Ascending aorta (tissue), 2 donors: Measurements from ENCODE around the gene LTB. TPM values are rescaled to one million over a fixed set of nuclear protein-coding genes. Genes with fewer than 3 reads are reported as not detected.
A peak's percentile ranks its signal among the peaks of the same experiment; 100 is the strongest.

ENCODE experiments used
- DNase-seq, 2 donors: peaks; one replicate each; pipeline ENCODE4 v3.0.0-alpha.2; 2019; ENCODE audit warnings: low spot score in 2 of 2
- H3K27ac ChIP-seq, 2 donors: fragments of 200-600 bp; sonication (generic); one replicate each; pipeline ENCODE4 v1.5.1; 2016 to 2017; ENCODE audit warnings: mild to moderate bottlenecking in 1 of 2
- H3K27me3 ChIP-seq: fragments of 200-600 bp; sonication (generic); one replicate; pipeline ENCODE4 v1.5.1; 2017
- H3K36me3 ChIP-seq, 2 donors: fragments of 200-600 bp; sonication (generic); one replicate each; pipeline ENCODE4 v1.5.1; 2016
- H3K4me1 ChIP-seq, 2 donors: fragments of 200-600 bp; sonication (generic); one replicate each; pipeline ENCODE4 v1.5.1; 2016 to 2017; ENCODE audit warnings: mild to moderate bottlenecking in 1 of 2
- H3K4me3 ChIP-seq, 2 donors: fragments of 200-600 bp; sonication (generic); one replicate each; pipeline ENCODE4 v1.5.1; 2016 to 2017; ENCODE audit warnings: mild to moderate bottlenecking in 1 of 2
- H3K9me3 ChIP-seq, 2 donors: fragments of 200-600 bp; sonication (generic); one replicate each; pipeline ENCODE4 v1.5.1; 2016
- intact Hi-C: fragments of 100-400 bp; cut with DNase I; formaldehyde crosslinking; loops from one replicate; pipeline ENCODE4 v1.15.1; 2023
- total RNA-seq: library from RNA; depleted of rRNA; stranded (reverse); fragments of >200 nt; gene quantifications from one replicate; pipeline ENCODE4 v1.1.0, GENCODE V29; 2016
- TF ChIP-seq, protein P1 (sequence below), 3 experiments: fragments of 200-600 bp in 2 of 3; fragments of 450-650 bp in 1 of 3; sonication (generic) in 2 of 3; IDR thresholded peaks; one replicate each; pipeline ENCODE4 v1.5.1; 2016 to 2019; ENCODE audit warnings: antibody characterized with exemption in 3 of 3, mild to moderate bottlenecking in 1 of 3, moderate library complexity in 1 of 3

The LTB gene
- total RNA-seq, 1 donor from 2014 or later = not detected

DNA sequence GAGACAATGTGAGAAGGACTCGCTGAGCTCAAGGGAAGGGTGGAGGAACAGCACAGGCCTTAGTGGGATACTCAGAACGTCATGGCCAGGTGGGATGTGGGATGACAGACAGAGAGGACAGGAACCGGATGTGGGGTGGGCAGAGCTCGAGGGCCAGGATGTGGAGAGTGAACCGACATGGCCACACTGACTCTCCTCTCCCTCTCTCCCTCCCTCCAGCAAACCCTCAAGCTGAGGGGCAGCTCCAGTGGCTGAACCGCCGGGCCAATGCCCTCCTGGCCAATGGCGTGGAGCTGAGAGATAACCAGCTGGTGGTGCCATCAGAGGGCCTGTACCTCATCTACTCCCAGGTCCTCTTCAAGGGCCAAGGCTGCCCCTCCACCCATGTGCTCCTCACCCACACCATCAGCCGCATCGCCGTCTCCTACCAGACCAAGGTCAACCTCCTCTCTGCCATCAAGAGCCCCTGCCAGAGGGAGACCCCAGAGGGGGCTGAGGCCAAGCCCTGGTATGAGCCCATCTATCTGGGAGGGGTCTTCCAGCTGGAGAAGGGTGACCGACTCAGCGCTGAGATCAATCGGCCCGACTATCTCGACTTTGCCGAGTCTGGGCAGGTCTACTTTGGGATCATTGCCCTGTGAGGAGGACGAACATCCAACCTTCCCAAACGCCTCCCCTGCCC, 5.2 kb downstream of the LTB start:
- Histone ChIP-seq H3K27me3 (no peaks in the 10 kb centered on the region), H3K36me3 (no peaks in the 10 kb centered on the region), H3K4me3 (no peak overlapping the region), H3K9me3 (no peaks in the 10 kb centered on the region), H3K27ac (no peak overlapping the region), H3K4me1 (peaks cover 0 to 7% of the 10 kb centered on the region in 2 donors)
- TF ChIP-seq, protein P1, sequence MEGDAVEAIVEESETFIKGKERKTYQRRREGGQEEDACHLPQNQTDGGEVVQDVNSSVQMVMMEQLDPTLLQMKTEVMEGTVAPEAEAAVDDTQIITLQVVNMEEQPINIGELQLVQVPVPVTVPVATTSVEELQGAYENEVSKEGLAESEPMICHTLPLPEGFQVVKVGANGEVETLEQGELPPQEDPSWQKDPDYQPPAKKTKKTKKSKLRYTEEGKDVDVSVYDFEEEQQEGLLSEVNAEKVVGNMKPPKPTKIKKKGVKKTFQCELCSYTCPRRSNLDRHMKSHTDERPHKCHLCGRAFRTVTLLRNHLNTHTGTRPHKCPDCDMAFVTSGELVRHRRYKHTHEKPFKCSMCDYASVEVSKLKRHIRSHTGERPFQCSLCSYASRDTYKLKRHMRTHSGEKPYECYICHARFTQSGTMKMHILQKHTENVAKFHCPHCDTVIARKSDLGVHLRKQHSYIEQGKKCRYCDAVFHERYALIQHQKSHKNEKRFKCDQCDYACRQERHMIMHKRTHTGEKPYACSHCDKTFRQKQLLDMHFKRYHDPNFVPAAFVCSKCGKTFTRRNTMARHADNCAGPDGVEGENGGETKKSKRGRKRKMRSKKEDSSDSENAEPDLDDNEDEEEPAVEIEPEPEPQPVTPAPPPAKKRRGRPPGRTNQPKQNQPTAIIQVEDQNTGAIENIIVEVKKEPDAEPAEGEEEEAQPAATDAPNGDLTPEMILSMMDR (IDR thresholded peaks at IDR 0.05) = no peak
- no peak for DNase-seq
- intact Hi-C loops = no loop called here

DNA sequence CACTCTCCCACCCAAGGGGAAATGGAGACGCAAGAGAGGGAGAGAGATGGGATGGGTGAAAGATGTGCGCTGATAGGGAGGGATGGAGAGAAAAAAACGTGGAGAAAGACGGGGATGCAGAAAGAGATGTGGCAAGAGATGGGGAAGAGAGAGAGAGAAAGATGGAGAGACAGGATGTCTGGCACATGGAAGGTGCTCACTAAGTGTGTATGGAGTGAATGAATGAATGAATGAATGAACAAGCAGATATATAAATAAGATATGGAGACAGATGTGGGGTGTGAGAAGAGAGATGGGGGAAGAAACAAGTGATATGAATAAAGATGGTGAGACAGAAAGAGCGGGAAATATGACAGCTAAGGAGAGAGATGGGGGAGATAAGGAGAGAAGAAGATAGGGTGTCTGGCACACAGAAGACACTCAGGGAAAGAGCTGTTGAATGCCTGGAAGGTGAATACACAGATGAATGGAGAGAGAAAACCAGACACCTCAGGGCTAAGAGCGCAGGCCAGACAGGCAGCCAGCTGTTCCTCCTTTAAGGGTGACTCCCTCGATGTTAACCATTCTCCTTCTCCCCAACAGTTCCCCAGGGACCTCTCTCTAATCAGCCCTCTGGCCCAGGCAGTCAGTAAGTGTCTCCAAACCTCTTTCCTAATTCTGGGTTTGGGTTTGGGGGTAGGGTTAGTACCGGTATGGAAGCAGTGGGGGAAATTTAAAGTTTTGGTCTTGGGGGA, 6.1 kb downstream of the LTB start:
- TF ChIP-seq, protein P1 (IDR thresholded peaks at IDR 0.05) = no peak
- Histone ChIP-seq H3K4me1 (no peaks in the 10 kb centered on the region), H3K9me3 (no peaks in the 10 kb centered on the region), H3K27me3 (no peaks in the 10 kb centered on the region), H3K27ac (no peak overlapping the region), H3K4me3 (peak overlapping the region in 1 of 2 donors; percentile 45), H3K36me3 (no peaks in the 10 kb centered on the region)
- intact Hi-C loops = no loop called here
- no peak for DNase-seq

DNA sequence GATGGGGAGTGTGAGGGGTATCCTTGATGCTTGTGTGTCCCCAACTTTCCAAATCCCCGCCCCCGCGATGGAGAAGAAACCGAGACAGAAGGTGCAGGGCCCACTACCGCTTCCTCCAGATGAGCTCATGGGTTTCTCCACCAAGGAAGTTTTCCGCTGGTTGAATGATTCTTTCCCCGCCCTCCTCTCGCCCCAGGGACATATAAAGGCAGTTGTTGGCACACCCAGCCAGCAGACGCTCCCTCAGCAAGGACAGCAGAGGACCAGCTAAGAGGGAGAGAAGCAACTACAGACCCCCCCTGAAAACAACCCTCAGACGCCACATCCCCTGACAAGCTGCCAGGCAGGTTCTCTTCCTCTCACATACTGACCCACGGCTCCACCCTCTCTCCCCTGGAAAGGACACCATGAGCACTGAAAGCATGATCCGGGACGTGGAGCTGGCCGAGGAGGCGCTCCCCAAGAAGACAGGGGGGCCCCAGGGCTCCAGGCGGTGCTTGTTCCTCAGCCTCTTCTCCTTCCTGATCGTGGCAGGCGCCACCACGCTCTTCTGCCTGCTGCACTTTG, 6.8 kb downstream of the LTB start, which contains the start of gene TNF:
Gene TNF, plus strand, starts transcription at position 231 of the 567 bp plus-strand sequence. Its CDS starts 177 bp downstream, at position 408.
- peak in 1 of 2 donors; percentile 72 for DNase-seq
- Histone ChIP-seq H3K4me1 (no peaks in the 10 kb centered on the region), H3K36me3 (no peaks in the 10 kb centered on the region), H3K27me3 (no peaks in the 10 kb centered on the region), H3K4me3 (peak within 1 kb of the TSS; percentile 21 to 45), H3K27ac (no peak within 1 kb of the TSS), H3K9me3 (no peaks in the 10 kb centered on the region)
- intact Hi-C loops = no loop called here
- TF ChIP-seq, protein P1 (IDR thresholded peaks at IDR 0.05) = no peak

DNA sequence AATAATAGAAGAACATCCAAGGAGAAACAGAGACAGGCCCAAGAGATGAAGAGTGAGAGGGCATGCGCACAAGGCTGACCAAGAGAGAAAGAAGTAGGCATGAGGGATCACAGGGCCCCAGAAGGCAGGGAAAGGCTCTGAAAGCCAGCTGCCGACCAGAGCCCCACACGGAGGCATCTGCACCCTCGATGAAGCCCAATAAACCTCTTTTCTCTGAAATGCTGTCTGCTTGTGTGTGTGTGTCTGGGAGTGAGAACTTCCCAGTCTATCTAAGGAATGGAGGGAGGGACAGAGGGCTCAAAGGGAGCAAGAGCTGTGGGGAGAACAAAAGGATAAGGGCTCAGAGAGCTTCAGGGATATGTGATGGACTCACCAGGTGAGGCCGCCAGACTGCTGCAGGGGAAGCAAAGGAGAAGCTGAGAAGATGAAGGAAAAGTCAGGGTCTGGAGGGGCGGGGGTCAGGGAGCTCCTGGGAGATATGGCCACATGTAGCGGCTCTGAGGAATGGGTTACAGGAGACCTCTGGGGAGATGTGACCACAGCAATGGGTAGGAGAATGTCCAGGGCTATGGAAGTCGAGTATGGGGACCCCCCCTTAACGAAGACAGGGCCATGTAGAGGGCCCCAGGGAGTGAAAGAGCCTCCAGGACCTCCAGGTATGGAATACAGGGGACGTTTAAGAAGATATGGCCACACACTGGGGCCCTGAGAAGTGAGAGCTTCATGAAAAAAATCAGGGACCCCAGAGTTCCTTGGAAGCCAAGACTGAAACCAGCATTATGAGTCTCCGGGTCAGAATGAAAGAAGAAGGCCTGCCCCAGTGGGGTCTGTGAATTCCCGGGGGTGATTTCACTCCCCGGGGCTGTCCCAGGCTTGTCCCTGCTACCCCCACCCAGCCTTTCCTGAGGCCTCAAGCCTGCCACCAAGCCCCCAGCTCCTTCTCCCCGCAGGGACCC, 7.8 kb downstream of the LTB start:
- H3K4me1 ChIP-seq = no peaks in the 10 kb centered on the region
- H3K4me3 ChIP-seq = no peak overlapping the region
- TF ChIP-seq, protein P1 (IDR thresholded peaks at IDR 0.05) = no peak
- no peaks in the 10 kb centered on the region for H3K36me3 ChIP-seq
- no peaks in the 10 kb centered on the region for H3K27me3 ChIP-seq
- no peak for DNase-seq
- no peak overlapping the region for H3K27ac ChIP-seq
- intact Hi-C loops = no loop called here
- no peaks in the 10 kb centered on the region for H3K9me3 ChIP-seq
